Stimulated activated CD4-positive, alpha-beta T cell treated with anti-CD3 and anti-CD28 coated beads, Interleukin-2, amount 100 ng/mL, for 24 hours (primary cell): ENCODE data around the gene RBM44.

Experiments
- DNase-seq, 2 donors: peaks; one replicate each; pipeline ENCODE4 v3.0.0-alpha.2; 2020

The RBM44 gene

DNA sequence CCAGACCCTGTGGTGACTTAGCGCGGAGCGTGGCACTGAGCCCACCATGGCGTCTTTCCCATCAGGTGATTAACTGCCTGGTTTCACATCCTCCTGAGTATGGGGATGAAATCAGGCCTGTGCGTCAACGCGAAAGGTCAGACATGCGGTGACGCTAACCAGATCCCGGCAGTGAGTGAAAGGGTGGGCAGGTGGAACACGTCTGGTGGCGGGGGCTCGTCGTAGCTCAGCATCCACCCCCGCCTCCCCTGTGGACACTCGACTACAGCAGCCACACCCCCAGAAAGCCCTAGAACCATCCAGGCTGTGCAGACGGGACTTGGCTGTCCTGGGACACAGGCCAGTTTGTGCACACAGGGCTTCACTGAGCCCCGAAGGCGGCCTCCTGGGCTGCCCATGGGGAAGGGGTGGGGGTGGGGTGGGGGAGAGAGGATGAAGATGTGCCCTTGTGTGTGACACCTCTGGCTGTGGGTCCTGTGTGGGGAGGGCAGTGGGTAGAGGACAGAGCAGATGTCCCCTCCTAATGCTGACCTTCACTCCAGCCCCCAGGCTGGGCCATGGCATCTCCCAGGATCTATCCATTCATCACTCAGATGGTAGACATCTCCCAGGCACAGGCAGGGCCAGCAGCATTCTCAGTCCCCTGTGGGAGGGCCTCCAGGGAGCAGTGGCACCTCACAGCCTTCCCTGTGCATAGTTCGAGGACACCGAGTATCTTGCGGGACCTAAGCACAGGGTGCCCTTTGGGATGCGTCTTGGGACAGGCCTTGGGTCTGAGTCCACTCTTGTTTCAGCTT lies 88.3 kb downstream of the RBM44 start:
- DNase-seq: no peak

- DNase-seq: no peak
These were observed 89.8 kb downstream of the RBM44 start for GRCh38 chr2:237888389-237888788.

- no peak for DNase-seq
These were observed 90.4 kb downstream of the RBM44 start for GRCh38 chr2:237889016-237889415.

GRCh38 chr2:237889811-237890210 lies 91.2 kb downstream of the RBM44 start:
- no peak for DNase-seq
